HepG2 (cell line): ENCODE data around the gene POC1A. TPM values are rescaled to one million over a fixed set of nuclear protein-coding genes. Genes with fewer than 3 reads are reported as not detected.

Source experiments
- AHDC1 ChIP-seq: sonication (generic); formaldehyde crosslinking; IDR thresholded peaks from 2 replicates; pipeline ENCODE4 v1.5.1; 2020; ENCODE audit warnings: mild to moderate bottlenecking, missing genetic modification reagents, borderline replicate concordance
- HDAC6 ChIP-seq: fragments of 200-600 bp; sonication (generic); IDR thresholded peaks from 2 replicates; pipeline ENCODE4 v1.7.0; 2017; ENCODE audit warnings: mild to moderate bottlenecking, antibody characterized with exemption, low read length, low read depth
- MTF2 ChIP-seq: sonication (generic); formaldehyde crosslinking; IDR thresholded peaks from 2 replicates; pipeline ENCODE4 v1.5.0; 2020; ENCODE audit warnings: missing genetic modification reagents, borderline replicate concordance
- SALL1 ChIP-seq: sonication (generic); formaldehyde crosslinking; IDR thresholded peaks from 2 replicates; pipeline ENCODE4 v1.8.0; 2022; ENCODE audit warnings: mild to moderate bottlenecking, missing genetic modification reagents
- SNAI1 ChIP-seq: sonication (generic); formaldehyde crosslinking; IDR thresholded peaks from 2 replicates; pipeline ENCODE4 v1.5.0; 2020; ENCODE audit warnings: mild to moderate bottlenecking, missing genetic modification reagents, borderline replicate concordance
- SNRNP70 ChIP-seq: fragments of 200-400 bp; formaldehyde crosslinking; IDR thresholded peaks from 2 replicates; pipeline ENCODE4 v1.6.1; 2017; ENCODE audit warnings: mild to moderate bottlenecking, low read depth, low read length, moderate library complexity
- SOX5 ChIP-seq: IDR thresholded peaks from 2 replicates; pipeline ENCODE4 v1.6.1; 2016; ENCODE audit warnings: borderline replicate concordance
- YY1 ChIP-seq: IDR thresholded peaks from 2 replicates; pipeline ENCODE4 v1.6.1; 2011; ENCODE audit warnings: low read length, low read depth, moderate library complexity, mild to moderate bottlenecking; ENCODE audit not compliant: insufficient read depth, insufficient replicate concordance
- ZBTB2 ChIP-seq: sonication (generic); formaldehyde crosslinking; IDR thresholded peaks from 2 replicates; pipeline ENCODE4 v1.8.0; 2022; ENCODE audit warnings: low read depth, missing genetic modification reagents
- ZBTB44 ChIP-seq: sonication (generic); formaldehyde crosslinking; IDR thresholded peaks from 2 replicates; pipeline ENCODE4 v1.4.0; 2020; ENCODE audit warnings: missing genetic modification reagents
- ZC3H4 ChIP-seq: sonication (generic); formaldehyde crosslinking; IDR thresholded peaks from 2 replicates; pipeline ENCODE4 v1.4.0; 2020; ENCODE audit warnings: missing genetic modification reagents, borderline replicate concordance
- ZNF569 ChIP-seq: sonication (generic); formaldehyde crosslinking; IDR thresholded peaks from 2 replicates; pipeline ENCODE4 v1.5.0; 2020; ENCODE audit warnings: mild to moderate bottlenecking, missing genetic modification reagents, moderate library complexity, borderline replicate concordance
- ZNF720 ChIP-seq: sonication (generic); formaldehyde crosslinking; IDR thresholded peaks from 2 replicates; pipeline ENCODE4 v1.4.0; 2020; ENCODE audit warnings: missing genetic modification reagents
- ZNF790 ChIP-seq: sonication (generic); formaldehyde crosslinking; IDR thresholded peaks from 2 replicates; pipeline ENCODE4 v1.8.0; 2022; ENCODE audit warnings: missing genetic modification reagents, mild to moderate bottlenecking, borderline replicate concordance
- polyA plus RNA-seq, 8 experiments: library from polyadenylated mRNA; depleted of rRNA in 3 of 8; stranded (reverse) in 7 of 8; unstranded in 1 of 8; fragments of >200 nt; fragmentation: Illumina TruSeq in 4 of 8; extraction: Trizol in 4 of 8; gene quantifications; 2 replicates each; pipeline versions ENCODE4 v1.2.1 to v1.2.3, GENCODE V29; 2011 to 2016; ENCODE audit warnings: low read depth in 4 of 8, missing spikeins in 1 of 8, mixed read lengths in 1 of 8; ENCODE audit not compliant: insufficient read depth in 1 of 8
- total RNA-seq, 5 experiments: library from RNA; depleted of rRNA; stranded (reverse); fragments of >200 nt; fragmentation: Illumina TruSeq; extraction: Trizol; gene quantifications; 2 replicates each; pipeline ENCODE4 v1.2.3, GENCODE V29; 2016; ENCODE audit warnings: low read depth in 1 of 5
- TF ChIP-seq, protein P1 (sequence below): sonication (generic); formaldehyde crosslinking; IDR thresholded peaks from 2 replicates; pipeline ENCODE4 v1.5.1; 2020; ENCODE audit warnings: missing genetic modification reagents, mild to moderate bottlenecking, borderline replicate concordance
- TF ChIP-seq, protein P2 (sequence below): sonication (generic); formaldehyde crosslinking; IDR thresholded peaks from 2 replicates; pipeline ENCODE4 v1.8.1; 2023; ENCODE audit warnings: missing genetic modification reagents, inconsistent platforms, borderline replicate concordance

Gene POC1A
- total and polyA plus RNA-seq, 2 of the 13 experiments (the other 11 are each of a cell fraction or from before 2014, with no cell fraction given): 14.6 to 20.0 TPM

DNA sequence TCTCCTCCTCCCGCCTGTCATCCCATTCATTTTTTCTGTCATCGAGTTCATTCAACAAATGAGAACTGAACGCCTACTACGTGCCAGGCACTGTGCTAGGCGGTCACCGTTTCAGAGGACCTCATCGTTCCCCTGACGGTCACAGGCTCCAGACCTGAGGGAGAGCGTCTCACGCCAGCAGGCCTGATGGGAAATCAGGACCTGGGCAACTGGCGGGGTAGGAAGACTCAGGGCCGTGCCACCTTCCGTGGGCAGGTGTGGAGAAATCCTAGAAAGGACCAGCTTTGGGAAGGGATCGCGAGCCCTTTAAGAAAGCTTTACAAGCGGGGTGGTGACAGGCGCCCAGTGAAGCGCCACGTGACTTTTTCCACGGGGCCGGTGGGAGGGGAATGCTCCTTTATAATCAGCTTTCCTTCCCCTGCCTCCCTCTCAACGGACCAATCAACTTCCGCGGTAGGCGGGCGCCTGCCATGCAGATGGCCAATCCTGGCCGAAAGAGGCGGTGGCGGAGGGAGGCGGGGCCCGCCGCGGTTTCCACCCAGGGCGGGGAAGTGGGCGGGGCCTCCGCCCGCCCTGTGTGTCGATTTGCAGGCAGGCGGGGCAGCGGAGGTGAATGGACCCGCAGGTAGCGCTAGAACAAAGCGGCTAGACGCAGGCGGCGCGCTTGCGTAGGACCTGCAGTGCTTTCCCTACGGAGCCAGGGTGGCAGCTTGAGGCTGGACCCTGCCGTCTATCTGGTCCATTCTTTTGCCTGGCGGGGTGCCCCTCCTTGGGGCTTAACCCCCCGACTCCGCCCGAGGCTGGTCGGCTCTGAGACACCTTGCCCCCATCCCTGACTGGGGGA is 97.0 kb downstream of the POC1A start (continued):
- TF ChIP-seq AHDC1 (CRISPR knock-in tag) (no peak), ZBTB2 (no peak), ZNF790 (CRISPR knock-in tag) (no peak), YY1 (peak; percentile 30), ZBTB44 (no peak), SOX5 (CRISPR knock-in tag) (peak; percentile 48; the same call in 1 of the 2 replicates), MTF2 (CRISPR knock-in tag) (no peak), SNRNP70 (no peak), ZNF569 (CRISPR knock-in tag) (no peak), ZC3H4 (CRISPR knock-in tag) (no peak), ZNF720 (CRISPR knock-in tag) (no peak), HDAC6 (no peak), SNAI1 (no peak), SALL1 (CRISPR knock-in tag) (no peak; the same call in 1 of the 2 replicates)
- TF ChIP-seq, protein P1, sequence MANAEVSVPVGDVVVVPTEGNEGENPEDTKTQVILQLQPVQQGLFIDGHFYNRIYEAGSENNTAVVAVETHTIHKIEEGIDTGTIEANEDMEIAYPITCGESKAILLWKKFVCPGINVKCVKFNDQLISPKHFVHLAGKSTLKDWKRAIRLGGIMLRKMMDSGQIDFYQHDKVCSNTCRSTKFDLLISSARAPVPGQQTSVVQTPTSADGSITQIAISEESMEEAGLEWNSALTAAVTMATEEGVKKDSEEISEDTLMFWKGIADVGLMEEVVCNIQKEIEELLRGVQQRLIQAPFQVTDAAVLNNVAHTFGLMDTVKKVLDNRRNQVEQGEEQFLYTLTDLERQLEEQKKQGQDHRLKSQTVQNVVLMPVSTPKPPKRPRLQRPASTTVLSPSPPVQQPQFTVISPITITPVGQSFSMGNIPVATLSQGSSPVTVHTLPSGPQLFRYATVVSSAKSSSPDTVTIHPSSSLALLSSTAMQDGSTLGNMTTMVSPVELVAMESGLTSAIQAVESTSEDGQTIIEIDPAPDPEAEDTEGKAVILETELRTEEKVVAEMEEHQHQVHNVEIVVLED (CRISPR knock-in tag): peak; percentile 10; the same call in 1 of the 2 replicates
- TF ChIP-seq, protein P2, sequence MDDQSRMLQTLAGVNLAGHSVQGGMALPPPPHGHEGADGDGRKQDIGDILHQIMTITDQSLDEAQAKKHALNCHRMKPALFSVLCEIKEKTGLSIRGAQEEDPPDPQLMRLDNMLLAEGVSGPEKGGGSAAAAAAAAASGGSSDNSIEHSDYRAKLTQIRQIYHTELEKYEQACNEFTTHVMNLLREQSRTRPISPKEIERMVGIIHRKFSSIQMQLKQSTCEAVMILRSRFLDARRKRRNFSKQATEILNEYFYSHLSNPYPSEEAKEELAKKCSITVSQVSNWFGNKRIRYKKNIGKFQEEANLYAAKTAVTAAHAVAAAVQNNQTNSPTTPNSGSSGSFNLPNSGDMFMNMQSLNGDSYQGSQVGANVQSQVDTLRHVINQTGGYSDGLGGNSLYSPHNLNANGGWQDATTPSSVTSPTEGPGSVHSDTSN (CRISPR knock-in tag): no peak
